Activated naive CD8-positive, alpha-beta T cell treated with anti-CD3 and anti-CD28 coated beads, Interleukin-2, amount 50 U/mL, for 24 hours (primary cell): ENCODE results near the gene HOXB2.

ENCODE experiments used
- ATAC-seq: fragments of 150-1000 bp; cut with Tn5 transposase; one replicate; pipeline ENCODE4 v1.10.0; 2021
- DNase-seq: peaks from one replicate; pipeline ENCODE4 v3.0.0; 2021
- H3K27ac Mint-ChIP-seq: one replicate; pipeline ENCODE4 v1.8.0; 2021; ENCODE audit warnings: mild to moderate bottlenecking, mixed read lengths
- H3K27me3 Mint-ChIP-seq: one replicate; pipeline ENCODE4 v1.8.0; 2021; ENCODE audit warnings: mixed read lengths
- H3K36me3 Mint-ChIP-seq: one replicate; pipeline ENCODE4 v1.8.0; 2021; ENCODE audit warnings: low read depth, mixed read lengths
- H3K4me1 Mint-ChIP-seq: one replicate; pipeline ENCODE4 v1.8.0; 2021; ENCODE audit warnings: mixed read lengths
- H3K4me3 Mint-ChIP-seq: one replicate; pipeline ENCODE4 v1.8.0; 2021; ENCODE audit warnings: mild to moderate bottlenecking, moderate library complexity, mixed read lengths
- H3K9me3 Mint-ChIP-seq: one replicate; pipeline ENCODE4 v1.8.0; 2021; ENCODE audit warnings: mixed read lengths

The HOXB2 gene

GRCh38 chr17:48532261-48532660 lies 12.6 kb downstream of the HOXB2 start:
- no peak for DNase-seq
- no peaks in the 10 kb centered on the region for H3K36me3 Mint-ChIP-seq
- H3K27ac Mint-ChIP-seq: peak overlapping the region; percentile 43
- H3K4me1 Mint-ChIP-seq: peaks cover 7% of the 10 kb centered on the region
- H3K27me3 Mint-ChIP-seq: peaks cover 13% of the 10 kb centered on the region
- no peaks in the 10 kb centered on the region for H3K9me3 Mint-ChIP-seq
- H3K4me3 Mint-ChIP-seq: no peak overlapping the region
- no peak for ATAC-seq

GRCh38 chr17:48530887-48531272 lies 14.0 kb downstream of the HOXB2 start, which contains the start of gene HOXB1:
Gene HOXB1, minus strand, starts transcription at chr17:48531011. Its CDS starts 107 bp downstream, at chr17:48530904.
- Mint-ChIP-seq H3K4me1 (peaks cover 10% of the 10 kb centered on the region), H3K27ac (no peak within 1 kb of the TSS), H3K27me3 (peaks cover 22% of the 10 kb centered on the region), H3K9me3 (no peaks in the 10 kb centered on the region), H3K36me3 (no peaks in the 10 kb centered on the region), H3K4me3 (no peak within 1 kb of the TSS)
- ATAC-seq (no peak), DNase-seq (no peak)

- no peaks in the 10 kb centered on the region for H3K36me3 Mint-ChIP-seq
- no peak for DNase-seq
- no peak overlapping the region for H3K27ac Mint-ChIP-seq
- H3K4me1 Mint-ChIP-seq: peaks cover 10% of the 10 kb centered on the region
- H3K27me3 Mint-ChIP-seq: peaks cover 27% of the 10 kb centered on the region
- no peak for ATAC-seq
- H3K9me3 Mint-ChIP-seq: no peaks in the 10 kb centered on the region
- no peak overlapping the region for H3K4me3 Mint-ChIP-seq
Measured at GRCh38 chr17:48530208-48530886, 14.6 kb downstream of the HOXB2 start.

GRCh38 chr17:48529683-48530009 lies 15.3 kb downstream of the HOXB2 start:
- Mint-ChIP-seq H3K4me1 (peaks cover 10% of the 10 kb centered on the region), H3K9me3 (no peaks in the 10 kb centered on the region), H3K27ac (no peak overlapping the region), H3K36me3 (no peaks in the 10 kb centered on the region), H3K27me3 (peaks cover 34% of the 10 kb centered on the region), H3K4me3 (no peak overlapping the region)
- no peak for ATAC-seq
- no peak for DNase-seq

- Mint-ChIP-seq H3K27ac (no peak overlapping the region), H3K4me3 (no peak overlapping the region), H3K36me3 (no peaks in the 10 kb centered on the region), H3K4me1 (peaks cover 10% of the 10 kb centered on the region), H3K9me3 (no peaks in the 10 kb centered on the region), H3K27me3 (peaks cover 39% of the 10 kb centered on the region)
- DNase-seq (no peak), ATAC-seq (no peak)
Measured at GRCh38 chr17:48528936-48529682, 15.8 kb downstream of the HOXB2 start.

GRCh38 chr17:48528153-48528935 lies 16.6 kb downstream of the HOXB2 start:
- DNase-seq (no peak), ATAC-seq (no peak)
- Mint-ChIP-seq H3K4me1 (peaks cover 10% of the 10 kb centered on the region), H3K27ac (no peak overlapping the region), H3K4me3 (no peak overlapping the region), H3K9me3 (no peaks in the 10 kb centered on the region), H3K27me3 (peaks cover 41% of the 10 kb centered on the region), H3K36me3 (no peaks in the 10 kb centered on the region)

GRCh38 chr17:48527547-48527932 lies 17.4 kb downstream of the HOXB2 start:
- ATAC-seq (no peak), DNase-seq (no peak)
- H3K36me3 Mint-ChIP-seq: no peaks in the 10 kb centered on the region
- H3K4me1 Mint-ChIP-seq: peaks cover 10% of the 10 kb centered on the region
- H3K27me3 Mint-ChIP-seq: peaks cover 41% of the 10 kb centered on the region
- no peak overlapping the region for H3K27ac Mint-ChIP-seq
- no peak overlapping the region for H3K4me3 Mint-ChIP-seq
- no peaks in the 10 kb centered on the region for H3K9me3 Mint-ChIP-seq

GRCh38 chr17:48526608-48527546 lies 18.0 kb downstream of the HOXB2 start:
- peaks cover 43% of the 10 kb centered on the region for H3K27me3 Mint-ChIP-seq
- H3K4me1 Mint-ChIP-seq: peaks cover 10% of the 10 kb centered on the region
- no peaks in the 10 kb centered on the region for H3K9me3 Mint-ChIP-seq
- DNase-seq (peak; percentile 27), ATAC-seq (no peak)
- H3K4me3 Mint-ChIP-seq: no peak overlapping the region
- H3K27ac Mint-ChIP-seq: no peak overlapping the region
- H3K36me3 Mint-ChIP-seq: no peaks in the 10 kb centered on the region

- Mint-ChIP-seq H3K36me3 (no peaks in the 10 kb centered on the region), H3K4me1 (peaks cover 6% of the 10 kb centered on the region), H3K4me3 (no peak overlapping the region), H3K27me3 (peaks cover 57% of the 10 kb centered on the region), H3K9me3 (no peaks in the 10 kb centered on the region), H3K27ac (no peak overlapping the region)
- no peak for ATAC-seq
- DNase-seq: no peak
Measured at GRCh38 chr17:48523010-48523409, 21.9 kb downstream of the HOXB2 start.

GRCh38 chr17:48522031-48522653 lies 22.8 kb downstream of the HOXB2 start:
- H3K9me3 Mint-ChIP-seq: no peaks in the 10 kb centered on the region
- peaks cover 3% of the 10 kb centered on the region for H3K4me1 Mint-ChIP-seq
- ATAC-seq (no peak), DNase-seq (no peak)
- no peak overlapping the region for H3K4me3 Mint-ChIP-seq
- H3K27ac Mint-ChIP-seq: no peak overlapping the region
- H3K36me3 Mint-ChIP-seq: no peaks in the 10 kb centered on the region
- H3K27me3 Mint-ChIP-seq: peaks cover 59% of the 10 kb centered on the region

- no peak overlapping the region for H3K4me3 Mint-ChIP-seq
- no peak overlapping the region for H3K27ac Mint-ChIP-seq
- no peaks in the 10 kb centered on the region for H3K4me1 Mint-ChIP-seq
- H3K27me3 Mint-ChIP-seq: peaks cover 55% of the 10 kb centered on the region
- no peak for DNase-seq
- ATAC-seq: no peak
- H3K9me3 Mint-ChIP-seq: no peaks in the 10 kb centered on the region
- no peaks in the 10 kb centered on the region for H3K36me3 Mint-ChIP-seq
Measured at GRCh38 chr17:48520631-48521079, 24.3 kb downstream of the HOXB2 start.

- no peak overlapping the region for H3K27ac Mint-ChIP-seq
- no peaks in the 10 kb centered on the region for H3K36me3 Mint-ChIP-seq
- no peak for ATAC-seq
- peaks cover 52% of the 10 kb centered on the region for H3K27me3 Mint-ChIP-seq
- no peak overlapping the region for H3K4me3 Mint-ChIP-seq
- DNase-seq: no peak
- H3K9me3 Mint-ChIP-seq: no peaks in the 10 kb centered on the region
- H3K4me1 Mint-ChIP-seq: peaks cover 2% of the 10 kb centered on the region
Measured at GRCh38 chr17:48519427-48519826, 25.5 kb downstream of the HOXB2 start.

GRCh38 chr17:48517478-48517877 lies 27.4 kb downstream of the HOXB2 start:
- peaks cover 44% of the 10 kb centered on the region for H3K27me3 Mint-ChIP-seq

More at GRCh38 chr17:48517478-48517877, 27.4 kb downstream of the HOXB2 start:
- no peak overlapping the region for H3K27ac Mint-ChIP-seq
- no peak for DNase-seq
- no peak for ATAC-seq
- H3K4me3 Mint-ChIP-seq: no peak overlapping the region
- no peaks in the 10 kb centered on the region for H3K36me3 Mint-ChIP-seq
- peaks cover 21% of the 10 kb centered on the region for H3K4me1 Mint-ChIP-seq
- H3K9me3 Mint-ChIP-seq: no peaks in the 10 kb centered on the region
